B cell (primary cell): ENCODE data around the gene MUC6. TPM values are rescaled to one million over a fixed set of nuclear protein-coding genes. Genes with fewer than 3 reads are reported as not detected.

Experiments used
- ATAC-seq: fragments of 200-7000 bp; cut with Tn5 transposase; one replicate; pipeline ENCODE4 v1.10.0; 2021; ENCODE audit warnings: low read depth, mild to moderate bottlenecking, moderate number of reproducible peaks, moderate library complexity
- CTCF ChIA-PET: fragments of 350-600 bp; sonication (Branson Sonifier 250); formaldehyde crosslinking; loops from one replicate; lab custom pipeline; 2021; ENCODE audit warnings: antibody characterized with exemption, inconsistent platforms; lab: Charles Lee
- POLR2A ChIA-PET: fragments of 350-600 bp; sonication (Branson Sonifier 250); formaldehyde crosslinking; loops from one replicate; lab custom pipeline; 2021; ENCODE audit warnings: antibody characterized with exemption; lab: Charles Lee
- DNase-seq: peaks from one replicate; pipeline ENCODE4 v3.0.0; 2013
- H2AFZ ChIP-seq: 2 replicates; pipeline ENCODE4 v1.6.1; 2012; ENCODE audit warnings: mild to moderate bottlenecking, low read depth, low read length; ENCODE audit not compliant: insufficient read depth, poor library complexity, severe bottlenecking
- H3K27ac ChIP-seq, 2 donors: 1 replicate in 1 of 2; 2 replicates in 1 of 2; pipeline ENCODE4 v1.5.1; 2012 to 2013; ENCODE audit warnings: low read length in 2 of 2, mild to moderate bottlenecking in 2 of 2, moderate library complexity in 1 of 2
- H3K27me3 ChIP-seq, 4 experiments: fragments of 200-600 bp in 1 of 4; sonication (generic) in 1 of 4; replicated peaks in 1 of 4; 1 replicate in 2 of 4; 2 replicates in 2 of 4; pipeline versions ENCODE4 v1.6.1 to v1.7.0; 2013 to 2016; ENCODE audit warnings: low read length in 3 of 4, mild to moderate bottlenecking in 2 of 4, mixed read lengths in 1 of 4, moderate library complexity in 1 of 4; ENCODE audit not compliant: insufficient read depth in 4 of 4, control insufficient read depth in 3 of 4; ENCODE audit errors: control extremely low read depth in 1 of 4
- H3K36me3 ChIP-seq, 2 experiments: replicated peaks in 1 of 2; 1 replicate in 1 of 2; 2 replicates in 1 of 2; pipeline versions ENCODE4 v1.6.1 to v1.7.1; 2013; ENCODE audit warnings: low read length in 1 of 2; ENCODE audit not compliant: insufficient read depth in 2 of 2, control insufficient read depth in 1 of 2; ENCODE audit errors: control extremely low read depth in 1 of 2, extremely low read depth in 1 of 2
- H3K4me1 ChIP-seq, 2 donors: fragments of 200-600 bp in 1 of 2; sonication (generic) in 1 of 2; 1 replicate in 1 of 2; 2 replicates in 1 of 2; pipeline versions ENCODE4 v1.5.1 to v1.6.1; 2013 to 2017; ENCODE audit warnings: low read length in 2 of 2; ENCODE audit not compliant: control insufficient read depth in 2 of 2, insufficient read depth in 2 of 2
- H3K4me2 ChIP-seq: replicated peaks from 2 replicates; pipeline ENCODE3; 2012; ENCODE audit warnings: mild to moderate bottlenecking, low read depth, low read length; ENCODE audit not compliant: poor library complexity, severe bottlenecking
- H3K4me3 ChIP-seq, 5 experiments: fragments of 200-600 bp in 1 of 5; sonication (generic) in 1 of 5; 1 replicate in 3 of 5; 2 replicates in 2 of 5; pipeline versions ENCODE4 v1.5.1 to v1.7.0; 2011 to 2016; ENCODE audit warnings: low read length in 4 of 5, mild to moderate bottlenecking in 4 of 5, low read depth in 2 of 5, control low read depth in 1 of 5, moderate library complexity in 1 of 5; ENCODE audit not compliant: insufficient read depth in 1 of 5; ENCODE audit errors: control extremely low read depth in 1 of 5, extremely low read depth in 1 of 5
- H3K79me2 ChIP-seq: fragments of 200-600 bp; sonication (generic); one replicate; pipeline ENCODE4 v1.6.0; 2016; ENCODE audit warnings: low read length; ENCODE audit not compliant: control insufficient read depth, insufficient read depth
- H3K9ac ChIP-seq: fragments of 200-600 bp; sonication (generic); 2 replicates; pipeline ENCODE4 v1.6.1; 2017; ENCODE audit warnings: mild to moderate bottlenecking, low read length, moderate library complexity
- H3K9me3 ChIP-seq, 3 donors: one replicate each; pipeline versions ENCODE4 v1.6.1 to v1.7.1; 2013; ENCODE audit warnings: low read length in 2 of 3; ENCODE audit not compliant: control insufficient read depth in 2 of 3, insufficient read depth in 1 of 3; ENCODE audit errors: control extremely low read depth in 1 of 3
- H4K20me1 ChIP-seq: 2 replicates; pipeline ENCODE4 v1.6.0; 2012; ENCODE audit warnings: mild to moderate bottlenecking, low read length; ENCODE audit not compliant: insufficient read depth, control insufficient read depth, poor library complexity, severe bottlenecking
- H3K27ac Mint-ChIP-seq: one replicate; pipeline ENCODE4 v1.8.0; 2021; ENCODE audit warnings: mixed read lengths
- H3K27me3 Mint-ChIP-seq: one replicate; pipeline ENCODE4 v1.8.0; 2021; ENCODE audit warnings: mixed read lengths
- H3K4me1 Mint-ChIP-seq: one replicate; pipeline ENCODE4 v1.8.0; 2021; ENCODE audit warnings: mixed read lengths
- H3K4me3 Mint-ChIP-seq: one replicate; pipeline ENCODE4 v1.8.0; 2021; ENCODE audit warnings: mixed read lengths
- H3K9me3 Mint-ChIP-seq: one replicate; pipeline ENCODE4 v1.8.0; 2022; ENCODE audit warnings: mixed read lengths; ENCODE audit not compliant: insufficient read depth
- CTCF ChIP-seq: fragments of 200-600 bp; IDR thresholded peaks from one replicate; pipeline ENCODE4 v1.8.0; 2022; ENCODE audit warnings: antibody characterized with exemption, mild to moderate bottlenecking
- EZH2 ChIP-seq: IDR thresholded peaks from 2 replicates; pipeline ENCODE4 v1.6.1; 2012; ENCODE audit warnings: borderline replicate concordance, low read depth, mild to moderate bottlenecking, moderate library complexity, low read length; ENCODE audit not compliant: insufficient read depth, poor library complexity, severe bottlenecking
- WGBS: methylation state at CpG from one replicate; pipeline ENCODE4 v1.1.5; 2013; ENCODE audit warnings: missing lambda C conversion rate; ENCODE audit not compliant: insufficient coverage; 5-methylcytosine and 5-hydroxymethylcytosine counted together
- intact Hi-C: fragments of 100-400 bp; cut with micrococcal nuclease; formaldehyde crosslinking; loops from one replicate; pipeline ENCODE4 v1.10.0; 2022
- polyA plus RNA-seq: library from polyadenylated mRNA; depleted of rRNA; stranded (reverse); fragments of >200 nt; gene quantifications from 2 replicates; pipeline ENCODE4 v1.2.3, GENCODE V29; 2012
- total RNA-seq, 2 donors: library from RNA; stranded (reverse); fragments of 120-200 nt in 1 of 2; gene quantifications; 1 replicate in 1 of 2; 2 replicates in 1 of 2; pipeline versions ENCODE4 v1.2.3 to v1.2.4, GENCODE V29; 2013 to 2022

The MUC6 gene
- total and polyA plus RNA-seq, 2 donors (not counting 1 experiment from before 2014, with no cell fraction given), result not detected

GRCh38 chr11:971092-971690 lies 65.3 kb downstream of the MUC6 start:
- ATAC-seq (no peak), DNase-seq (no peak)
- H3K4me1 Mint-ChIP-seq, result peaks cover 19% of the 10 kb centered on the region
- WGBS, result 28% methylated on average over 11 of the region's 12 CpGs
- Histone ChIP-seq H3K9me3 (no peaks in the 10 kb centered on the region), H4K20me1 (peaks cover 20% of the 10 kb centered on the region), H3K36me3 (peaks cover 0 to 30% of the 10 kb centered on the region in 2 experiments), H3K27me3 (no peaks in the 10 kb centered on the region), H3K9ac (no peak overlapping the region), H3K79me2 (peaks cover 38% of the 10 kb centered on the region), H3K27ac (no peak overlapping the region), H3K4me2 (no peak overlapping the region), H3K4me3 (no peak overlapping the region), H2AFZ (no peak overlapping the region), H3K4me1 (peaks cover 6 to 9% of the 10 kb centered on the region in 2 donors)
- H3K9me3 Mint-ChIP-seq, result no peaks in the 10 kb centered on the region
- no peak overlapping the region for H3K4me3 Mint-ChIP-seq
- ChIA-PET CTCF (no interaction called here), POLR2A (no interaction called here)
- no peak for TF ChIP-seq EZH2
- TF ChIP-seq CTCF, result no peak
- intact Hi-C loops, result no loop called here
- peak overlapping the region; percentile 37 for H3K27ac Mint-ChIP-seq
- H3K27me3 Mint-ChIP-seq, result no peaks in the 10 kb centered on the region

- H3K9me3 ChIP-seq, result no peaks in the 10 kb centered on the region
- H3K4me2 ChIP-seq, result peak overlapping the region; percentile 28
- H3K4me3 ChIP-seq, result no peak overlapping the region
- H3K27me3 ChIP-seq, result no peaks in the 10 kb centered on the region
- peaks cover 6 to 9% of the 10 kb centered on the region in 2 donors for H3K4me1 ChIP-seq
- no peak for DNase-seq
- H4K20me1 ChIP-seq, result peaks cover 20% of the 10 kb centered on the region
- WGBS, result 17% methylated on average over 22 of the region's 26 CpGs
- ChIA-PET CTCF (no interaction called here), POLR2A (no interaction called here)
- peak; percentile 21 for ATAC-seq
- Mint-ChIP-seq H3K27ac (no peak overlapping the region), H3K4me3 (peak overlapping the region; percentile 2), H3K4me1 (peaks cover 19% of the 10 kb centered on the region), H3K27me3 (no peaks in the 10 kb centered on the region), H3K9me3 (no peaks in the 10 kb centered on the region)
- H3K36me3 ChIP-seq, result peaks cover 0 to 30% of the 10 kb centered on the region in 2 experiments
- peaks cover 39% of the 10 kb centered on the region for H3K79me2 ChIP-seq
- no peak overlapping the region for H3K27ac ChIP-seq
- intact Hi-C loops, result no loop called here
- TF ChIP-seq EZH2, result no peak
- TF ChIP-seq CTCF, result no peak
- H2AFZ ChIP-seq, result no peak overlapping the region
- H3K9ac ChIP-seq, result no peak overlapping the region
These were observed 66.1 kb downstream of the MUC6 start for GRCh38 chr11:970319-970871.
